ENCODE results near the gene NAP1L4.

The NAP1L4 gene

DNA sequence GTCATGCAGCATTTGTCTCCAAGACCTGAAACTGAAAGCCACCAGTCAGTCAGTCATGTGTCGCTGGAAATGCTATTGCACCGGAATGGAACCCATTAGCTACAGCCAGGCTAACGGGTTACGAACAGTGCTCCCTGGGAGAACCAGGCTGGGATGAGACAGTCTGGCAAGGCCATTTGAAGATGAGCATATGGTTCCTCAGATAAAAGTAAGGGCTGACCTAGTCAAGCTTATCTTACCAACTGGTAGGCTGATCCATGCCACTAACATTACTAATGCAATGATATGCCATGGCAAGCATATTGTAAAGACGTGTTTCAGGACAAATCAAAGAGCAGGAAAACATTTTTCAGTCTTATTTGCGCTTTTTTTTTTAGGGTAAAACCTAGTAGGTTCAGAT lies 28.4 kb downstream of the NAP1L4 start:
- TF ChIP-seq CTCF (IDR thresholded peaks at IDR 0.05; ENCODE audit: control insufficient read depth, insufficient read depth, low read depth, low read length, missing control alignments): no peak
- no peak overlapping the region for H3K4me3 ChIP-seq (ENCODE audit: control insufficient read depth, low read depth, low read length)
- no peak for DNase-seq (ENCODE audit: low read depth)

GRCh38 chr11:2963112-2963754 lies 28.9 kb downstream of the NAP1L4 start:
- TF ChIP-seq CTCF (IDR thresholded peaks at IDR 0.05; ENCODE audit: control insufficient read depth, insufficient read depth, low read depth, low read length, missing control alignments): no peak
- no peak for DNase-seq (ENCODE audit: low read depth)
- no peak overlapping the region for H3K4me3 ChIP-seq (ENCODE audit: control insufficient read depth, low read depth, low read length)

DNA sequence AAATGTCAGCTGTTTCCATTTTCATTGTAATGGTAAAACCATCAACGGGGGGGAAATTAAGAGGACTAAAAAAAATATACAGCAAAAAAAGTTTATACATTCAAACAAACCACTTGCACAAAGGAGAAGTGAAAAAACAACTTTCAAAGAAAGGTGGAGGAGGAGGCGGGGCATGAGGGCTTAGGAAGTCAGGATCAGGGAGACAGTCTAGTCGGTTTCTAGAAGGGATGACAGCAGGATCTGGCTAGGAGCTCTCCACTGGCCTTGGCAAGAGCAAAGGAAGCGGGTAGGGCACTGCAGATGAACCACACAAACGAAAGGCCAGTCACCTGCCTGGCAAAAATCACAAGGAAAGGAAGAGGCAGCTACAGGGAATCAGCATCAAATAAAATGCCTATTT lies 31.0 kb downstream of the NAP1L4 start:
- no peak for DNase-seq (ENCODE audit: low read depth)
- no peak overlapping the region for H3K4me3 ChIP-seq (ENCODE audit: control insufficient read depth, low read depth, low read length)
- no peak for TF ChIP-seq CTCF (IDR thresholded peaks at IDR 0.05; ENCODE audit: control insufficient read depth, insufficient read depth, low read depth, low read length, missing control alignments)

GRCh38 chr11:2960139-2960538 lies 32.0 kb downstream of the NAP1L4 start:
- no peak overlapping the region for H3K4me3 ChIP-seq (ENCODE audit: control insufficient read depth, low read depth, low read length)
- no peak for TF ChIP-seq CTCF (IDR thresholded peaks at IDR 0.05; ENCODE audit: control insufficient read depth, insufficient read depth, low read depth, low read length, missing control alignments)
- DNase-seq (ENCODE audit: low read depth): no peak

GRCh38 chr11:2958251-2958650 lies 33.9 kb downstream of the NAP1L4 start:
- no peak overlapping the region for H3K4me3 ChIP-seq (ENCODE audit: control insufficient read depth, low read depth, low read length)
- no peak for DNase-seq (ENCODE audit: low read depth)

GRCh38 chr11:2955906-2956476 lies 36.1 kb downstream of the NAP1L4 start:
- no peak for TF ChIP-seq CTCF (IDR thresholded peaks at IDR 0.05; ENCODE audit: control insufficient read depth, insufficient read depth, low read depth, low read length, missing control alignments)
- no peak overlapping the region for H3K4me3 ChIP-seq (ENCODE audit: control insufficient read depth, low read depth, low read length)
- DNase-seq (ENCODE audit: low read depth): no peak

More at GRCh38 chr11:2958251-2958650, 33.9 kb downstream of the NAP1L4 start:
- TF ChIP-seq CTCF (IDR thresholded peaks at IDR 0.05; ENCODE audit: control insufficient read depth, insufficient read depth, low read depth, low read length, missing control alignments): no peak

Measured in AG09309 (cell line).